Astrocyte (in vitro differentiated cells and primary cell): Measurements from ENCODE around the gene SP7. TPM values are rescaled to one million over a fixed set of nuclear protein-coding genes. Genes with fewer than 3 reads are reported as not detected.
A peak's percentile ranks its signal among the peaks of the same experiment; 100 is the strongest.

Source experiments
- DNase-seq: peaks from one replicate; pipeline ENCODE4 v3.0.0-alpha.2; 2010; ENCODE audit warnings: low read depth
- FAIRE-seq: peaks from 2 replicates; lab custom pipeline; 2011; peaks lifted over from hg19 to GRCh38; lab: Jason Lieb, UNC
- H2AFZ ChIP-seq: 2 replicates; pipeline ENCODE4 v1.6.0; 2012; ENCODE audit warnings: low read depth, low read length, inconsistent platforms
- H3K27ac ChIP-seq: 2 replicates; pipeline ENCODE4 v1.5.1; 2011; ENCODE audit warnings: low read depth, low read length, inconsistent platforms
- H3K27me3 ChIP-seq: 2 replicates; pipeline ENCODE4 v1.6.0; 2011; ENCODE audit warnings: low read length, inconsistent platforms; ENCODE audit not compliant: insufficient read depth
- H3K36me3 ChIP-seq: 2 replicates; pipeline ENCODE4 v1.5.1; 2011; ENCODE audit warnings: low read length, inconsistent platforms; ENCODE audit not compliant: insufficient read depth
- H3K4me1 ChIP-seq: 2 replicates; pipeline ENCODE4 v1.5.1; 2011; ENCODE audit warnings: low read length, inconsistent platforms; ENCODE audit not compliant: insufficient read depth
- H3K4me2 ChIP-seq: 2 replicates; pipeline ENCODE4 v1.6.0; 2012; ENCODE audit warnings: low read length, inconsistent platforms
- H3K4me3 ChIP-seq: 2 replicates; pipeline ENCODE4 v1.5.1; 2011; ENCODE audit warnings: low read depth, mild to moderate bottlenecking, low read length, inconsistent platforms; ENCODE audit not compliant: insufficient read depth
- H3K79me2 ChIP-seq: 2 replicates; pipeline ENCODE4 v1.6.0; 2012; ENCODE audit warnings: mild to moderate bottlenecking, low read length, inconsistent platforms; ENCODE audit not compliant: insufficient read depth
- H3K9ac ChIP-seq: 2 replicates; pipeline ENCODE4 v1.6.0; 2012; ENCODE audit warnings: mild to moderate bottlenecking, low read length, inconsistent platforms
- H3K9me3 ChIP-seq: 2 replicates; pipeline ENCODE4 v1.5.1; 2012; ENCODE audit warnings: low read depth, mild to moderate bottlenecking, low read length, inconsistent platforms; ENCODE audit not compliant: insufficient read depth
- H4K20me1 ChIP-seq: 2 replicates; pipeline ENCODE4 v1.6.0; 2012; ENCODE audit warnings: low read length, inconsistent platforms; ENCODE audit not compliant: insufficient read depth
- H3K27ac Mint-ChIP-seq: one replicate; pipeline ENCODE4 v1.8.0; 2021; ENCODE audit warnings: mild to moderate bottlenecking, mixed read lengths; ENCODE audit not compliant: unreplicated experiment
- H3K27me3 Mint-ChIP-seq: one replicate; pipeline ENCODE4 v1.8.0; 2021; ENCODE audit warnings: low read depth, mixed read lengths; ENCODE audit not compliant: unreplicated experiment
- H3K36me3 Mint-ChIP-seq: one replicate; pipeline ENCODE4 v1.8.0; 2021; ENCODE audit warnings: low read depth, mixed read lengths; ENCODE audit not compliant: unreplicated experiment
- H3K4me1 Mint-ChIP-seq: one replicate; pipeline ENCODE4 v1.8.0; 2021; ENCODE audit warnings: low read depth, mixed read lengths; ENCODE audit not compliant: unreplicated experiment
- H3K4me3 Mint-ChIP-seq: one replicate; pipeline ENCODE4 v1.8.0; 2021; ENCODE audit warnings: mild to moderate bottlenecking, moderate library complexity, mixed read lengths; ENCODE audit not compliant: unreplicated experiment
- H3K9me3 Mint-ChIP-seq: one replicate; pipeline ENCODE4 v1.8.0; 2021; ENCODE audit warnings: mild to moderate bottlenecking, mixed read lengths; ENCODE audit not compliant: unreplicated experiment
- CTCF ChIP-seq: IDR thresholded peaks from 2 replicates; pipeline ENCODE4 v1.5.1; 2011; ENCODE audit warnings: low read depth, mild to moderate bottlenecking, inconsistent platforms, low read length, moderate library complexity; ENCODE audit not compliant: insufficient read depth
- EZH2 ChIP-seq: IDR thresholded peaks from 2 replicates; pipeline ENCODE4 v1.6.1; 2012; ENCODE audit warnings: mild to moderate bottlenecking, low read length, inconsistent platforms; ENCODE audit not compliant: insufficient read depth
- total RNA-seq: library from RNA; stranded (reverse); gene quantifications from 2 replicates; pipeline ENCODE4 v1.2.1, GENCODE V29; 2021

Gene SP7
- total RNA-seq, 1 donor from 2014 or later = not detected

GRCh38 chr12:53287741-53288216 is 48.4 kb downstream of the SP7 start:
- H3K36me3 ChIP-seq = peaks cover 10% of the 10 kb centered on the region
- H3K27ac Mint-ChIP-seq = no peak overlapping the region

GRCh38 chr12:53286448-53286847 is 49.7 kb downstream of the SP7 start:
- no peak overlapping the region for H3K27ac ChIP-seq

More at GRCh38 chr12:53287741-53288216, 48.4 kb downstream of the SP7 start:
- H3K4me1 ChIP-seq = peaks cover 24% of the 10 kb centered on the region
- peaks cover 3% of the 10 kb centered on the region for H3K27me3 Mint-ChIP-seq
- DNase-seq (peak; percentile 18), FAIRE-seq (no peak)
- no peaks in the 10 kb centered on the region for H3K9me3 ChIP-seq
- H3K4me2 ChIP-seq = no peak overlapping the region
- no peak overlapping the region for H3K27ac ChIP-seq
- H3K4me3 Mint-ChIP-seq = no peak overlapping the region
- H3K9me3 Mint-ChIP-seq = no peaks in the 10 kb centered on the region
- H3K79me2 ChIP-seq = no peaks in the 10 kb centered on the region
- H3K27me3 ChIP-seq = no peaks in the 10 kb centered on the region
- peaks cover 1% of the 10 kb centered on the region for H3K36me3 Mint-ChIP-seq
- TF ChIP-seq CTCF = peak; percentile 35
- TF ChIP-seq EZH2 = no peak
- no peak overlapping the region for H3K4me3 ChIP-seq
- no peak overlapping the region for H2AFZ ChIP-seq
- no peak overlapping the region for H3K9ac ChIP-seq
- no peaks in the 10 kb centered on the region for H4K20me1 ChIP-seq
- no peaks in the 10 kb centered on the region for H3K4me1 Mint-ChIP-seq

More at GRCh38 chr12:53286448-53286847, 49.7 kb downstream of the SP7 start:
- Mint-ChIP-seq H3K4me1 (no peaks in the 10 kb centered on the region), H3K4me3 (no peak overlapping the region), H3K36me3 (no peaks in the 10 kb centered on the region), H3K27ac (no peak overlapping the region), H3K27me3 (peaks cover 7% of the 10 kb centered on the region), H3K9me3 (peaks cover 2% of the 10 kb centered on the region)
- no peaks in the 10 kb centered on the region for H4K20me1 ChIP-seq
- FAIRE-seq (no peak), DNase-seq (no peak)
- peaks cover 24% of the 10 kb centered on the region for H3K4me1 ChIP-seq
- H2AFZ ChIP-seq = no peak overlapping the region
- H3K4me3 ChIP-seq = no peak overlapping the region
- no peak overlapping the region for H3K9ac ChIP-seq
- no peaks in the 10 kb centered on the region for H3K9me3 ChIP-seq
- no peaks in the 10 kb centered on the region for H3K27me3 ChIP-seq
- no peak for TF ChIP-seq CTCF
- no peak overlapping the region for H3K4me2 ChIP-seq
- peaks cover 11% of the 10 kb centered on the region for H3K36me3 ChIP-seq
- no peaks in the 10 kb centered on the region for H3K79me2 ChIP-seq
